Neuron (in vitro differentiated cells): ENCODE results near the gene NR2F2.
"Not testable (repeated sequence)": the region's sequence is repeated elsewhere in the genome, so short reads cannot be mapped to it uniquely, and the experiment has no call there.

ENCODE experiments used
- H2AFZ ChIP-seq: one replicate; pipeline ENCODE4 v1.6.1; 2013; ENCODE audit warnings: low read depth, mild to moderate bottlenecking, inconsistent platforms, low read length, moderate library complexity
- H3K27me3 ChIP-seq: one replicate; pipeline ENCODE4 v1.6.1; 2013; ENCODE audit warnings: low read length; ENCODE audit not compliant: insufficient read depth
- H3K36me3 ChIP-seq: one replicate; pipeline ENCODE4 v1.6.1; 2013; ENCODE audit warnings: low read length; ENCODE audit not compliant: insufficient read depth
- H3K4me1 ChIP-seq: one replicate; pipeline ENCODE4 v1.6.1; 2013; ENCODE audit warnings: low read length; ENCODE audit not compliant: insufficient read depth
- H3K4me3 ChIP-seq: 2 replicates; pipeline ENCODE4 v1.5.1; 2013; ENCODE audit warnings: mild to moderate bottlenecking, low read length, moderate library complexity
- H3K9me3 ChIP-seq: one replicate; pipeline ENCODE4 v1.6.1; 2013; ENCODE audit warnings: low read length

NR2F2 gene

GRCh38 chr15:96379592-96379991 lies 49.1 kb downstream of the NR2F2 start:
- not testable (repeated sequence) for H3K4me1 ChIP-seq, H3K36me3 ChIP-seq, H3K27me3 ChIP-seq, H3K9me3 ChIP-seq, H2AFZ ChIP-seq, H3K4me3 ChIP-seq

GRCh38 chr15:96381463-96381862 lies 51.0 kb downstream of the NR2F2 start:
- H2AFZ ChIP-seq = no peak overlapping the region
- H3K9me3 ChIP-seq = peaks cover 2% of the 10 kb centered on the region
- H3K4me3 ChIP-seq = no peak overlapping the region
- no peaks in the 10 kb centered on the region for H3K27me3 ChIP-seq
- H3K4me1 ChIP-seq = no peaks in the 10 kb centered on the region
- H3K36me3 ChIP-seq = no peaks in the 10 kb centered on the region

GRCh38 chr15:96385195-96385594 lies 54.7 kb downstream of the NR2F2 start:
- Histone ChIP-seq H3K4me3 (no peak overlapping the region), H2AFZ (no peak overlapping the region), H3K4me1 (no peaks in the 10 kb centered on the region), H3K9me3 (peaks cover 2% of the 10 kb centered on the region), H3K27me3 (no peaks in the 10 kb centered on the region), H3K36me3 (no peaks in the 10 kb centered on the region)

- H3K4me1 ChIP-seq = peaks cover 18% of the 10 kb centered on the region
- H3K9me3 ChIP-seq = peaks cover 2% of the 10 kb centered on the region
- H3K4me3 ChIP-seq = no peak overlapping the region
- H3K36me3 ChIP-seq = no peaks in the 10 kb centered on the region
- no peak overlapping the region for H2AFZ ChIP-seq
- no peaks in the 10 kb centered on the region for H3K27me3 ChIP-seq
Measured at GRCh38 chr15:96388673-96389072, 58.2 kb downstream of the NR2F2 start.
